ENCODE data around the gene TLCD3A.

Gene TLCD3A

DNA sequence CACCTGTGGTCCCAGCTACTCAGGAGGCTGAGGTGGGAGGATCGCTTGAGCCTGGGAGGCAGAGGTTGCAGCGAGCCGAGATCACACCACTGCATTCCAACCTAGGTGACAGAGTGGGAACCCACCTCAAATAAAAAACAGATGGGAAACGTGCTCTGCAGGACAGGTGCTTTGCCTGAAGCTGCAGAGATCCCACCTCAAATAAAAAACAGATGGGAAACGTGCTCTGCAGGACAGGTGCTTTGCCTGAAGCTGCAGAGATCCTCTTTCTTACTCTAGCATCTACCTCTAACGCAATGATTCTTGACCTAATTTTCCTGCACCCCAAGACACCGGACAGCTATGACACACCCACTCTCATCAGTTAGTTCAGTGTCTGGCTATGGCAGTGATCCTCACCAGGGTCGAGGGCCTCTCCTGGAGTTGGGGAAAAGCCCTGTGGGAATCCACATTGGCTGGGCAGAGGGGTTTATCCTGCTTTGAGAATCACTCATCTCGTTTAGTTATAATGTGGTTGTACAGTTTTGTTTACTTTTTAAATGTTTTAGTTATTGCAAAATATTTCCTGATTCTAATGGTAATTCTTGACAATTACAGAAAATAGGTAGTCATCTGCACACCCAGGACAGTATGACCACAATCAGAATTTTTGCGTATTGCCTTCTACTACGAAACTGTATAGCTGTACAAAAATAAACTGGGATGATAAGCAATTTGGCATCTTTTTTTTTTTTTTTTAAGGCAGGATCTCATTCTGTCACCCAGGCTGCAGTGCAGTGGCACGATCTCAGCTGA, 29.1 kb upstream of the TLCD3A start:
- DNase-seq = peak in 1 of 42 donors; percentile 27
- intact Hi-C loops (cut with DNase I) = loop anchor here (5.0 kb wide), 1 partner anchor 291 kb away; a partner anchor contains a TSS

- intact Hi-C loops (cut with DNase I) = loop anchor here (5.0 kb wide), 1 partner anchor 292 kb away; a partner anchor contains a TSS
- DNase-seq = no peak
Measured at GRCh38 chr17:704111-704864, 28.1 kb upstream of the TLCD3A start.

- no peak for DNase-seq
- intact Hi-C loops (cut with DNase I) = no loop called here
Measured at GRCh38 chr17:705011-705410, 27.4 kb upstream of the TLCD3A start.

DNA sequence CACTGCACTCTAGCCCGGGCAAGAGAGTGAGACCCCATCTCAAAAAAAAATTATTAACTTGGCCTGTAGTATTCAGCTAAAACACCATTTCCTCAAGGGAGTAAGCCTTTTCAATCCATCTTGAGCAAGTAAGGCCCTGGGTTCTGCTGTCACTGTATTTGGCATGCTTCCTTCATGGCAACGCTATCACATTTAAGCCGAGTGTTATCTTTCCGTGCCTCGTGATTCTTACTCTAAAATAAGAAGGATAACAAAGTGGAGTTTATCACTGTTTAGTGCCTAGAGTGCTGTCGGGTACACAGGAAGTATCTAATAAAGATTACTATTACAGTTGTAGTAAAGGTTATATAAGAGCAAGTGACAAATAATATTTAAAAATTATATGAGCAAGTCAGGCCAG, 26.5 kb upstream of the TLCD3A start:
- intact Hi-C loops (cut with DNase I) = no loop called here
- no peak for DNase-seq

DNA sequence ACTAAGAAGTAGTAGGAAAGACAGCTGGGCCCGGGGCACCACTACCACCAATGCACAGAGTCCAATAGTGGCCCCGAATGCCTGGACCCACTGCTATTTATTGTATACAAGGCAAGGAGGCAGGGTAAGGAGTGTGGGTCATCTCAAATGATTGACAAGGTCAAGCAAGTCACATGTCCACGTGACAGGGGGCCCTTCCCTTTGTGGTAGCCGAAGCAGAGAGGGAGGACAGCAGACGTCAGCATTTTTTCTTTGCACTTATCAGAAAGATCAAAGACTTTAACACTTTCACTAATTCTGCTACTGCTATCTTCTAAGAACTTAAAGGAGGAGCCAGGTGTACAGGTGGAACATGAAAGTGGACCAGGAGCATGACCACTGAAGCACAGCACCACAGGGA, 24.3 kb upstream of the TLCD3A start:
- intact Hi-C loops (cut with DNase I) = no loop called here

GRCh38 chr17:718075-718474, 14.3 kb upstream of the TLCD3A start:
- no peak for DNase-seq
- intact Hi-C loops (cut with DNase I) = no loop called here

More for the DNA sequence above, 24.3 kb upstream of the TLCD3A start:
- peak in 1 of 42 donors; percentile 2 for DNase-seq

DNA sequence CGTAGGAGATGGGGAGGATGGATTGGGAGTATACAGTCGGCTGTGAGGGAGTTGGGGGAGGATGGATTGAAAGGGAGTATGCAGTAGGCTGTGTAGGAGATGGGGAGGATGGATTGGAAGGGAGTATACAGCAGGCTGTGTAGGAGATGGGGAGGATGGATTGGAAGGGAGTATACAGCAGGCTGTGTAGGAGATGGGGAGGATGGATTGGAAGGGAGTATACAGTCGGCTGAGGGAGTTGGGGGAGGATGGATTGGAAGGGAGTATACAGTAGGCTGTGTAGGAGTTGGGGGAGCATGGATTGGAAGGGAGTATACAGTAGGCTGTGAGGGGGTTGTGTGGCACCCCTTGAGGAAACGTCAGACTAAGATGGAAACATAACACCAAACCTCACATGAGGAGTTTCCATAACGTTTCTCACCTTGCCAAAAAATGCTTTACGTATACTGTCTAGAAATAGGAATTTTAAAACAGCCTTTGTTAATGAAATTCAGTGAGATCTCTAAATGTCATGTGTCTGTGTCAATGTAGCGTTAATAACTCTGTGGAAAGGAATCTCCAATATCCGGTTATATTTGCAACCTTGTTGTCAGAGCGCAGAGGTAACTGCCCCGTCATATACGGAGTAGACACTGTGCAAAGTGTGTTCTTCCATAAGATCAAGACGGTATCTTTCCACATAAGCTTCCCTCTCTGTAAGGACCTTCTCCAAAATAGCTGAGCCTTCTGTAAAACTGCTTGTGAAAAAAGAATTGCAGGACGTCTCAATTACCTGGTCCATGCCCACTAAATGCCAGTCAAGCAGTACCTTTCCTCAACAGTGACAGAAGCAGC, 11.5 kb upstream of the TLCD3A start:
- DNase-seq = no peak
- intact Hi-C loops (cut with DNase I) = no loop called here

- DNase-seq = no peak
- intact Hi-C loops (cut with DNase I) = no loop called here
Measured at GRCh38 chr17:721540-721937, 10.9 kb upstream of the TLCD3A start.

DNA sequence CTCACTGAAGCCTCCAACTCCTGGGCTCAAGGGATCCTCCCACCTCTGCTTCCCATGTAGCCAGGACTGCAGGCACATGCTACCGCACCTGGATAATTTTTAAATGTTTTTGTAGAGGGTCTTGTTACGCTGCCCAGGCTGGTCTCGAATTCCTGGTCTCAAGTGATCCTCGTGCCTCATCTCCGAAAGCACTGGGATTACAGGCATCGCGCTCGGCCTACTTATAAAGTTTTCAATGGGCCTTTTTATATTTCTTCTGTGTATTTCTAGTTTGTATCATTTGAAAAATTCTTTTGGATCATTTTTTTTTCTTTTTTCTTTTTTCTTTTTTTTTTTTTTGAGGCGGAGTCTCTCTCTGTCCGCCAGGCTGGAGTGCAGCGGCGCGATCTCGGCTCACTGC, 7.3 kb upstream of the TLCD3A start:
- intact Hi-C loops (cut with DNase I) = no loop called here
- DNase-seq = no peak

DNA sequence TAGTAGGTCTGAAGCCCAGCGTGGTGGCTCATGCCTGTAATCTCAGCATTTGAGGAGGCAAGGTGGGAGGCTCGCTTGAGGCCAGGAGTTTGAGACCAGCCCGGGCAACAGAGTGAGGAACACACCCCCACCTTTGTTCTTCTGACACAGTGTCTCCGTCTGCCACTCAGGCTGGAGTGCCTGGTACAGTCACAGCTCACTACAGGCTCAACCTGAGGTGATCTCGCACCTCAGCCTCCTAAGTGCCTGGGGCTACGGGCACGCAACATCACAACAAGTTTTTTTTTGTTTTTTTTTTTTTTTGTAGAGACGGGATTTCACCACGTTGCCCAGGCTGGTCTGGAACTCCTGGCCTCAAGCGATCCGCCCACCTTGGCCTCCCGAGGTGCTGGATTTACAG, 6.7 kb upstream of the TLCD3A start:
- no peak for DNase-seq
- intact Hi-C loops (cut with DNase I) = no loop called here

DNA sequence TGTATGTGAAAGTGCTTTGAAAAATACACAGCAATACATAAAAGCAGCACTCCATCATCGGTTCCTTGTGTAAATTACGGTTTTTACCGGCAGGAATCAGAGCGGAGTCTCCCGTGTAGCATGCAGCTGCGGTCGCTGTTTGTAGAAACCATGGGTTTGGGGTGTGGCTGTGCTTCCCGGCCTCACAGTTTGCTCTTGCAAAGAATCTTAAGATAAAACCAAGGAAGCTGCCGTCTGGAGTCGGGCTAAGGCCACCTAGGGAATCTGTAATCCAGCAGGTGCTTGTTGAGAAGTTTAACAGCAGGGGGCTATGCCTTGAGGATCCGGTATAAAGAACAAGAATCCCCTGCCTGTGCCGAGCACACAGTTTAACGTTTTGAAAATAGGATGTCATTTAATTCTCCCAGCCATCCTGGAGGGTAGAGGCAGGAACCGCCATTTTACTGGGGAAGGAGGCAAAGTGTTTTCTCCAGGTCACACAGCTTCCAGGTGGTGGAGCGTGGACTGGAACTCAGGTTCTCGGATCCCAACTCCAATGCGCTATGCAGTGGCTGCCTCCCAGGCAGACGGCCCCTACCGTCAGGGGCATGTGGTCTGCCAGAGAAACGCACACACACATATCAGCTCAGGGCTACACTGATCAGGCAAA, 6.0 kb upstream of the TLCD3A start:
- intact Hi-C loops (cut with DNase I) = no loop called here
- no peak for DNase-seq

- intact Hi-C loops (cut with DNase I) = no loop called here
- no peak for DNase-seq
Measured at GRCh38 chr17:728911-729310, 3.5 kb upstream of the TLCD3A start.

GRCh38 chr17:731644-732066, 741 bp upstream of the TLCD3A start:
- DNase-seq = peak in 12 of 42 donors; percentile 13 to 41 (median 20)
- intact Hi-C loops (cut with DNase I) = loop anchor here (10.0 kb wide), 1 partner anchor 53 kb away; the partner anchor contains the start of genes GLOD4 and MRM3

GRCh38 chr17:732902-733720, 715 bp downstream of the TLCD3A start:
- intact Hi-C loops (cut with DNase I) = loop anchor here (10.0 kb wide), 1 partner anchor 52 kb away; the partner anchor contains the start of genes GLOD4 and MRM3
- DNase-seq = peak in 41 of 42 donors; percentile 12 to 74 (median 47)

DNA sequence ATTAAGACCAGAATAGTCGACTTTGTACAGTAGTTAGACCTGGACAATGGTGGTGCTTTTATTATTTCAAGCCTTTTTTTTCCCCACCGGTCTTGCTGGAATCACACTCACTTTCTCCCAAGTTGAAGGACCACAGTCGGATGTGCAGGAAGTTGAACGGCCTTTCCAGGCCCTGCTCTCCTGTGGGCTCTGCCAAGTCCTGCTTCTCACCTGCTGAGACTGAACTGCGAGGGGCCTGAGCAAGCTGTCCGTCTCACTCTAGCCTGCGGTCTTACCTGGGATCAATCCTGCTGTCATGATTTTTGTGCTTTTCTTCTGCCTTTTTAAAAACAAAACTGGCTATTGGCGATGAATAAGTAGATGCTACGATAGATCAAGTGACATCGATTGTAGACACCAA, 1.3 kb downstream of the TLCD3A start:
- DNase-seq = no peak
- intact Hi-C loops (cut with DNase I) = loop anchor here (10.0 kb wide), 1 partner anchor 51 kb away; the partner anchor contains the start of genes GLOD4 and MRM3

DNA sequence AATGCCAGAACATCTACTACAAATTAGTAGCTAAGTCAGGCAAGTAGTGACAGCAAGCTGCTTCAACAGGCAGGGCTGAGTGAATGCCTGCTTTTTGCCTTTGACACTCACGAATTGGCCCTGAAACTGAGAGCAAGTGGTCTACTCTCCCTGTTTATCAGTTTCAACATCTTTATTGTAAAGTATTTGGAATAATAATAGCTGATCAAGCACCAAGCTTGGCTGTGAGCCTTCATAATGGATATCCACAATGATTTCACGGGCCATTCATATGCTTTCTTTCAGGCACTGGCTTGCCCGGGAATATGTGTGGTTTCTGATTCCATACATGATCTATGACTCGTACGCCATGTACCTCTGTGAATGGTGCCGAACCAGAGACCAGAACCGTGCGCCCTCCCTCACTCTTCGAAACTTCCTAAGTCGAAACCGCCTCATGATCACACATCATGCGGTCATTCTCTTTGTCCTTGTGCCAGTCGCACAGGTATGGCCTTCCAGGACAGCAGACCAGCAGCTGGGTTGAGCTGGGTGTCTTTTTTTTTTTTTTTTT, 5.2 kb downstream of the TLCD3A start:
- intact Hi-C loops (cut with DNase I) = loop anchor here (10.0 kb wide), 1 partner anchor 47 kb away; the partner anchor contains the start of genes GLOD4 and MRM3
- no peak for DNase-seq

DNA sequence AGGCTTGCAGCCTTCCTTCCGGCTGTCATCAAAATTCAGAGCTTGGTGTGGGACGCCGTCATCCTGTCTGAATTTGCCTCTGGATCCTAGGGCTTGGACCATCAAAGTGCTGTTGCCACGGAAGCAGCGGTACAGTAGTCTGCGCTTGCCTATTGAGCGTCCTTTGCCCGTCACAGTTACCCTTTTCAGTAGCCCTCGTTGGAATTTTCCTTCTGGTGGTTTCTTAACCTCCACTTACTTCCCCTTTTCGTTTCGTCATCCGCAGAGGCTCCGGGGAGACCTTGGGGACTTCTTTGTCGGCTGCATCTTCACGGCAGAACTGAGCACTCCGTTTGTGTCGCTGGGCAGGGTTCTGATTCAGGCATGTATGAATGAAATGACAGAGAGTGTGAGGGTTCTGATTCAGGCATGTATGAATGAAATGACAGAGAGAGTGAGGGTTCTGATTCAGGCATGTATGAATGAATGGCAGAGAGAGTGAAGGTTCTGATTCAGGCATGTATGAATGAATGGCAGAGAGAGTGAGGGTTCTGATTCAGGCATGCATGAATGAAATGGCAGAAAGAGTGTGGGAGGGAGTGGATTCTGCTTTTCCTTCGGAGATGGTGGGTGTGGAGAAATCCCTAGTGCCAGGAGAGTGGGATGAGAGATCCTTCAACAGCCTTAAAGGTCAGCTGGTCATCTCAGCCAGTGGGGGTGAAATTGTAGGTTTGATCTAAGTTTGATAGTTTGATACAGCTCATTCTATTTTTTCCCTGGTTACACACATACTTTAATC, 8.0 kb downstream of the TLCD3A start:
- intact Hi-C loops (cut with DNase I) = no loop called here
- DNase-seq = peak in 19 of 42 donors; percentile 5 to 60 (median 27)

All from head of caudate nucleus (tissue), 42 donors.